T-helper 1 cell (primary cell): Measurements from ENCODE around the gene TOR4A.

Experiments used
- DNase-seq, 5 donors: peaks; one replicate each; pipeline ENCODE4 v3.0.0-alpha.2; 2012 to 2020
- total RNA-seq, 4 donors: gene quantifications; one replicate each; lab custom pipeline; 2026; lab: John Stamatoyannopoulos, UW

TOR4A gene
- total RNA-seq, result 2.8 to 4.5 (median 3.9) reads per million in 4 donors

DNA sequence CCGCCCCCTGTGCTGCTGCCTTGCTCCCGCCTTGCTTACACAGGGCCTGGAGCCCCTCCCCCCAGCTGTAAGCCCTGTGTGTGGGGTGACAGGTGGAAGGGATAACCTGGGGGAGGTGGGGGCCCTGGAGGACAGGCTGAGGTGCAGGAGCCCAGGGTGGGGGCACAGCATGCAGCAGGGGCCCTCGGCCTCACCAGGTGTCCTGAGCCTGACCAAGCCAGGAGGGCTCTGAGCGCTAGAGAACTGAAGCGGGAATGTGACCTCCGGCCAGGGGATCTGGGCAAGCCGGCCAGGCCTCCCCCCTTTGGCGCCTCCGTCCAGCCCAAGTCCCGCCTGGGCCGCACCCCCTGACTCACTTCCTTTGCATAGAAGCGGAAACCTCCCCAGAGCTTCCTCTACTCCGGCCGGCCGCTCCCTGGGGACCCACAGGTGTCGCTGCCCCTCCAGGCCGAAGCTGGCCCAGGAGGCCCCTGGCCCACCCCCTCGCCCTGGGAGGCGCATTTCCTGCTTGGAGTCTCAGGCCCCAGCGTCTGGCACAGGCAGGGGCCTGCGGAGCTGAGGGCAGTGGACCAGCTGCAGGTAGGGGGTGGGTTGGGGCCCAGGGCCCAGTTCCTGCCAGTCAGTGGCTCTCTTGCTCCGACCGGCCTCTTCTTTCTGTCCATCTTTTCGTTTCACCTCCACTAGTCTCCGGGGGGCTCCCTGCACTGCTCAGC, at the start of gene TOR4A:
Gene TOR4A (plus strand): TSS at position 398 of the 713 bp plus-strand sequence. CDS start 964 bp downstream, outside the sequence.
- peak in 1 of 5 donors; percentile 58 for DNase-seq

DNA sequence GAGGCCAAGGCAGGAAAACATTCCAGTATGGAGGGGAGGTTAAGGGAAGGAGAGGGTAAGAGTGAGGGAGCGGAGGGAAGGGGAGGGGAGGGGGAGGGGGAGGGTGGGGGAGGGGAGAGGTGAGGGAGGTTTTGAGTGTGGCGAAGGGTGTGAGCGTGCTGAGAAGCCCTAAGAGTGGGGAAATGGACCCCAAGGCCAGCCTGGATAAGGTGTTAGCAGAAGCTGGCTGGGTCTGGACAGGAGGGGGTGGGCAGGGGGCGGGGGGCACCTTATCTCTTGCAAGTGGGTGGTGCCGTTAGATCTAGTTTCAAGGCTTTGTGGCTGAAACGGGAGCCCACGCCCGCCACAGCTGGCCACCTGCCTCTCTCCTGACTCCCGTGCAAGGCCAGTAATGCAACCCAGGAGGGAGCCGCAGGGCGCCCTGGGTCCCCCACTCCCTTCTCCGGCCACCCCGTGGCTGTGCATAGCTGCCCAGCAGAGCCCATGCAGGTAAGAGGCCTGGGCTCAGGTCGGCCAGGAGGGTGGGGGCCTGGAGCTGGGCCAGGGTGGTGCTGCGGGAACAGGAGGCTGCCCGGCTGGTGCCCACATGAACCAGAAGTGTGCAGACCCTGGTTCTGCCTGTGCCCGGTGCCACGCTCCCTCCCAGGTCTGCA, 49.5 kb upstream of the TOR4A start:
- no peak for DNase-seq

DNA sequence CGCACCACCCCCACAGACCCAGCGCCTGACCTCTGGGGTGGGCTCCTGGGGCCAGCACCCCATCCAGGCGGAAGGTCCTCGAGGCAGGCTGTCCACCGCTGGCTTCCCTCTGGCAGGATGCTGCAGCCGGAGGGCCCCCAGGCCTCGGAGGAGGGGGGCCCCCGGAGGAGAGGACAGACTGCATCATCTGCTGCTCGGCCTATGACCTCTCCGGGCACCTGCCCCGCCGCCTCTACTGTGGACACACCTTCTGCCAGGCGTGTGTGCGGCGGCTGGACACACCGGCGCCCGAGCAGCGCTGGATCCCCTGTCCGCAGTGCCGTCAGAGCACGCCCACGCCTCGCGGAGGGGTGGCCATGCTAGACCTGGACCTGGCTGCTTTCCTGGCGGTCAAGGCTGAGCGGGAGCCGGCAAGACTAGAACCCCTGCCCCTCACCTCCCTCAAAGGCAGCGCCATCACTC, 49.0 kb upstream of the TOR4A start:
- no peak for DNase-seq

DNA sequence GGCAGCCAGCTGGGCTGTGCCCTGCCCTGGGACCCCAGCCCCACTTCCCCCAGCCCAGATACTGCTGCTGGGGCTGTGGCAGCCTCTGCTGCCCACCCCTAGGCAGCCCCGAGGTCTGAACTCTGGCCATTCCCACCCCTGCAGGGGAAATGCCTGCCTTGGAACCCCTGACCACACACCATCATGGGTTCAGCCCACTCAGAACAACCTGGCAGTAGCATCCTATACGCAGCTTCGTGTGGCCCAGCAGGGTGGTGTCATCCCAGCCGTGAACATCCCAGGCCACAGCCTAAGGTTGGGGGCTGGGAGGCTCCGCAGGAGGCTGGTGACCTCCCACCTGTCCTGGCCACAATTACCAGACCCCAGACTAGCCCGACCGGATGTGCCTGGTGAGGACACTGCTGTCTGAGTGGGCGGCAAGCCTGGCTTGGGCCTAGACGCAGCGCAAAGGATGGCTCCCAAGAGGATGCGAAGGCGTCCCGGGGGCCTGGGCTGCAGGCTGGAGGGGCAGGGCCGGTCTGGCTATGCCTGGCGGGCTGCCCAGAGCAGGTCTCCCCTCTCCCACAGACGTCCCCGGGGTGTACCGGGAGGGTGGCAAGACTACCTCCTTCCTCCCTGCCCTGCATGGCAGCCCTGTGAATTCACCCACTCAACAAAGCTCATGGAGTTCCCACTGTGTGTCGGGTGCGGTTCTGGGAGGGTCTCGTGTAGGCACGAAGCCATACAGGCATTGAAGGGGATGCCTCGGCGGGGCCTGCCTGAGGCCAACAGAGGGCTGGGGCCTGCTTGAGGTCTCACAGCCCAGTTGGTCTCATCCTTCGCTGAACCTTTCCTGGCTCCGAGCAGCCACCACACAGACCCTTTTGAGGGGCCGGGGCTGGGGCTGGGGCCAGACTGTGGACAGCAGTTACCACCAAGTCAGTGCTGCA, 48.3 kb upstream of the TOR4A start:
- no peak for DNase-seq

DNA sequence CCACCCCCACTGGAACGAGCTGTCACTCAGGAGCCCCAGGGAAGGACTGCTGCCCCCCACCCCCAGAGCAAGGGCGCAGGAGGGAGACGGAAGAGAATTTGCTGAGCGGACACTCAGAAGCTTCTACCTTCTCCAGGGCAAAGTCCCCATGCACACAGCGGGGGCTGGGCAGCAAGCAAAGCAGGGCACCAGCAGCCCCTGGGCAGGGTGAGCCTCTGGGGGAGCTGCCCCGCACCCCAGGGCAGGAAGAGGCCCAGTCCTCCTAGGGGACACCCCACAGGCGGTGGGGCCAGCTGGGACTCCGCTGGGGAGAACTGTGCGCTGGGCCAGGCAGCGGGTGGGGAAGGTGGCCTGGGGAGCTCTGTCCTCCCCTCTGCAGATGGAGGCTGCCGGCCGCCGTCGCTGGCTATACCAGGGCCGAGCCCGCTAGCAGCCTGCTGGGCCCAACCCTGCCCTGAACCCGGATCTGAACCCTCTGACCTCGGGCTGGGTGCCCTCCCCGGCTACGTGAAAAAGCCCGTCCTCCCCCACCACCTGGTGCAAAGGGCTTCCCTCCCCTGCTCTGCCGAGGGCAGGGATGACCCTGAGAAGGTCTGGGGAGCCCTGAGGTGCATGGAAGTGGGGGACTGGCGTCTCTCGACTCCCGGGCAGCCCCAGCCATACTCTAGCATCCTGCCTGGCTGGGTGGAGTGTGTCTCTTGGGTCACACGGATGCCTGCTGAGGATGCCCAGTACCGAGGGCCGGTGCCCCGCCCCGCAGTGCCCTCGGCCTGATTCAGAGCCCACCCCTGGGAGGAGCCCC, 47.4 kb upstream of the TOR4A start:
- DNase-seq, result no peak

DNA sequence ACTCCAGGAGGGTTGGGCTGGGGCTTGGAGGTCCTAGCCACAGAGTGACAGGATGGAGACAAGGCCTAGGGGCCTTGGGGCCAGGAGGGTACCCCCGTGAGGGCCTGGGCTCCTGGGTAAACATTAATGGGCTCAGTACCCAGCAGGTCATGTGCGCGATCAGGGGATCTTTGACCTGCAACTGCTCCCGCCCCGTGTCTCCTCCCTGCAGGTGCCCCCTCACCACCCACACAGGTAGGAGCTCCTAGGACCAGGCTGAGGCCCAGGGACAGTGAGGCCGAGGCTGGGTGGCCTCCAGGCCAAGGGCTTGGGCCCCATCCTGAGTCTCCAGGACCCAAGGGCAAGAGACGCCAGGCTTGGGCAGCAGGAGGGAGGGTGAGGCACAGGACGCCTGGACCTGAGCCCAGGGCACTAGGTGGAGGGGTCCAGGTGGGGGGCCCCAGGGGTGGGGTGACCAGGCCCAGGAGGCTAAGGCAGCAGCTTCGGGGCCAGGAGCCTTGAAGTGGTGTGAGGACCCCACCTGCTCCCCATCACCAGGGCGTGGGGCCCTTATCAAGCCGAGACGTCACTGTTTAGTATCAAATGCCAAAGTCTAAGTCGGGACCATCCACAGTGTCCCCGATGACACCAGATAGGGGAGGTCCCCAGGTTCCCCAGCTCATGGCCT, 46.7 kb upstream of the TOR4A start, which contains the start of gene SLC34A3:
Gene SLC34A3 (plus strand): TSS at position 197 of the 667 bp plus-strand sequence. CDS start 802 bp downstream, outside the sequence.
- no peak for DNase-seq

DNA sequence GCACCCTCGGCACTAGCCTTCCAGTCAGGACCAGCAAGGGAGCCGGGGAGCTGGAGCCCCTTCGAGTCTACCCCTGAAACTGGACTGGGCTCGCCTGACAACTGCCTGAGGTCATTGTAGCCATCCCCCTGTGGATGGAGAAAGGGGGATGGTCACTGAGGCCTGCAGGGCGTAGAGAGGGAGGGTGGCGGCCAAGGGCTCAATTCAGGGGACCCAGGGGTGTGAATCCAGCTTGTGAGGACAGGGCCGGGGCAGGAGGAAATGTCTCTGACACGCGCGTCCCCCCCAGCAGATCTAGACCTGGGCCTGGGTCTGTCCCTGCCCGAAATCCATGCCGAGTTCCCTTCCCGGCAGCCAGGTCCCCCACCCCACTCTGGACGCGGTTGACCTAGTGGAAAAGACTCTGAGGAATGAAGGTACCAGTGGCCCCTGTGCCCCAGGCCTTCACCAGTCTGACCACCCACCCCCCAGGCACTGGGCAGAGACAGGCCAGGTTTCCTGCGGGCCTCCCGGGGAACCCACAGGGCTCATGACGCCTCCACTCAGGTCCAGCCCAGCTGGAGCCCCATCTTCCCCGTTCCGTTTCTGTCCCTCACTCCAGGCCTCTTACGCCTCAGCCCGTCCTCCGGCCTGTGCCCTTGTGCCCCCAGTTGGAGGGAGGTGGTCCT, 46.0 kb upstream of the TOR4A start:
- no peak for DNase-seq

DNA sequence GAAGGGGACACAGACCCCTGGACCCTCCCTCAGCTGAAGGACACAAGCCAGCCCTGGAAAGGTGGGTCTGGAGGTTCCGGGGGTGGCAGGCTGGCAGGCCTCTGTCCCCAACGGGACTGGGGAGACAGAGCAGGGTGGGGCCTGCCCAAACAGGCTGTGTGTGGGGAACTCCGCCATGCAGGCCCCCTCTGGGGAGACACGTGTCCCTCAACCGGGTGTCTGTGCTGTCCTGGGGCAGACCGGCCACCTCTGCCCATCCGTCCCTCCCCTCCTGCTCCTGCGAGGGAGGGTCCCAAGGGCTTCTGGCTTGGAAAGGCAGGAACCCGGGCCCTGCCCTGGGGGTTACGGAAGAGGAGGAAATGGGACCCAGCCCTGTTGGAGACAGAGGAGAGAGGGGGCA, 45.4 kb upstream of the TOR4A start:
- DNase-seq, result no peak

DNA sequence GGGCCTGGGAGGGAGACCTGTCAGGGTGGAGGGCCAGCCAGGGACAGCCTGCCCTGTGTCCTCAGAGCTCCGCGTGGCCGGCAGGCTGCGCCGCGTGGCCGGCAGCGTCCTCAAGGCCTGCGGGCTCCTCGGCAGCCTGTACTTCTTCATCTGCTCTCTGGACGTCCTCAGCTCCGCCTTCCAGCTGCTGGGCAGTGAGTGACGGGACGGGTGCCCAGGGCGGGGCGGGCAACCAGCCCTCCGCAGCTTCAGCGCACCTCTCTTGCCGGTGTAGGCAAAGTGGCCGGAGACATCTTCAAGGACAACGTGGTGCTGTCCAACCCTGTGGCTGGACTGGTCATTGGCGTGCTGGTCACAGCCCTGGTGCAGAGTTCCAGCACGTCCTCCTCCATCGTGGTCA, 45.0 kb upstream of the TOR4A start:
- no peak for DNase-seq

DNA sequence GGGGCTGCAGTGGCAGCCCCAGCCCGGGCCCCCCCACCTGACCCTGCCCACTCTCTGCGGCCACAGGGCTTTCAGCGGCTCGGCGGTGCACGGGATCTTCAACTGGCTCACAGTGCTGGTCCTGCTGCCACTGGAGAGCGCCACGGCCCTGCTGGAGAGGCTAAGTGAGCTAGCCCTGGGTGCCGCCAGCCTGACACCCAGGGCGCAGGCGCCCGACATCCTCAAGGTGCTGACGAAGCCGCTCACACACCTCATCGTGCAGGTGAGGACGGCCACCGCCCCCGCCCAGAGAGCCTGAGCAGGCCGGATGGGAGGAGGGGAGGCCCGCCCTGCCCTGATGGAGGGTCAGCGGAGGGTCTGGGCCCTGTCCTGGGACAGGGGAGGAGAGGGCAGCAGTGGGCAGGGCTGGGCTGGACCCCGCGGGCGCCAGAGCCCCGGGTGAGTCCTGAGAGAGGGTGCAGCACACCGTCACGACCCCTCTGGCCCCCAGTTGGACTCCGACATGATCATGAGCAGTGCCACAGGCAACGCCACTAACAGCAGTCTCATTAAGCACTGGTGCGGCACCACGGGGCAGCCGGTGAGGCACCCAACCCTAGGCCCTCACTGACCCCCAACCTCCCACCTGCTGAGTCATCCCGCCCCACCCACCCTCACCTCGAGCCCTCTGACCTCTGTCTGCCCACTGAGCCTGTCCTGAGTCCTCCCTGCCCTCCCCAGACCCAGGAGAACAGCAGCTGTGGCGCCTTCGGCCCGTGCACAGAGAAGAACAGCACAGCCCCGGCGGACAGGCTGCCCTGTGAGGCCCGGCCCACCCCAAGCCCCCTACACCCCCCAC, 44.2 kb upstream of the TOR4A start:
- DNase-seq, result no peak

DNA sequence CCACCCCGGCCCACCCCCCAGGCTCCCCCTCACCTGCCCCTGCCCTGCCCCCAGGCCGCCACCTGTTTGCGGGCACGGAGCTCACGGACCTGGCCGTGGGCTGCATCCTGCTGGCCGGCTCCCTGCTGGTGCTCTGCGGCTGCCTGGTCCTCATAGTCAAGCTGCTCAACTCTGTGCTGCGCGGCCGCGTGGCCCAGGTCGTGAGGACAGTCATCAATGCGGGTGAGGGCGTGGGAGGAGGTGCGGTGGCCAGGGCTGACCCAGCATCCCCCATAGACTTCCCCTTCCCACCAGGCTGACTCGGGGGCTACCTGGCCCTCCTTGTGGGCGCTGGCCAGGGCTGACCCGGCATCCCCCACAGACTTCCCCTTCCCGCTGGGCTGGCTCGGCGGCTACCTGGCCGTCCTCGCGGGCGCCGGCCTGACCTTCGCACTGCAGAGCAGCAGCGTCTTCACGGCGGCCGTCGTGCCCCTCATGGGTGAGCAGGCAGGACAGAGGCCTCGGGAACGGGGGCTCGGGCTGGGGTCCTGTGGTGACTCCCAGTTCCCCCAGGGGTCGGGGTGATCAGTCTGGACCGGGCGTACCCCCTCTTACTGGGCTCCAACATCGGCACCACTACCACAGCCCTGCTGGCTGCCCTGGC, 43.4 kb upstream of the TOR4A start:
- DNase-seq, result peak in 1 of 5 donors; percentile 2

DNA sequence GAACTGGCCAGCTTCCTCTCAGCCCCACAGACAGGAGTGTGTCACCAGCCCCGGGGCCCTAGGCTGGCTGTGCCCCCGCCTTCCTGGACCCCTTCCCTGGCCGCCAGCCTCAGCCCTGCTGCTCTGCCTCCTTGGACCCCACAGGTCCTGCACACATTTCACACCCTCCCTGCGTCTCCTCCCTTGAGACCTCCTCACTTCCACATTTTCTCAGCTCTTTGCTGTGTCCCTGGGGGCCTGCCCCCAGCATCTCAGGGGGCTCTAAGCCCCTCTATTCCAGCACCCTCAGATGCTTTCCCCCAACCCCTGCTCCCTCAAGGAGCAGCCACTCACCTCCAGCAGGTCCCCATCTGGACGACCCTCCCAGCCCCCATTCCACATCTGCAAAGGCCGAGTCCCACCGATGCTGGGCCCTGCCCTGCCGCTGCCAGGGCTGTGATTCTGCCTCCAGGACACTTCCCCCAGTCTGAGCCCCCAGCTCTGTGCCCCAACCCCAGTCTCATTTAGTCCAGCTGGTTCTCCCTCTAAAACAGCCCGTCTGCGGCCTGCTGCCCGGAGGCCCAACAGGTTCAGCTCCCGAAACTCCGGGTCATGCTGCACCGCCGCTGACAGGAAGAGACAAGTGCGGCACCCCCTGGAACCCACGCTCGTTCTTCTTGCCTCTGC, 42.6 kb upstream of the TOR4A start:
- peak in 1 of 5 donors; percentile 2 for DNase-seq

DNA sequence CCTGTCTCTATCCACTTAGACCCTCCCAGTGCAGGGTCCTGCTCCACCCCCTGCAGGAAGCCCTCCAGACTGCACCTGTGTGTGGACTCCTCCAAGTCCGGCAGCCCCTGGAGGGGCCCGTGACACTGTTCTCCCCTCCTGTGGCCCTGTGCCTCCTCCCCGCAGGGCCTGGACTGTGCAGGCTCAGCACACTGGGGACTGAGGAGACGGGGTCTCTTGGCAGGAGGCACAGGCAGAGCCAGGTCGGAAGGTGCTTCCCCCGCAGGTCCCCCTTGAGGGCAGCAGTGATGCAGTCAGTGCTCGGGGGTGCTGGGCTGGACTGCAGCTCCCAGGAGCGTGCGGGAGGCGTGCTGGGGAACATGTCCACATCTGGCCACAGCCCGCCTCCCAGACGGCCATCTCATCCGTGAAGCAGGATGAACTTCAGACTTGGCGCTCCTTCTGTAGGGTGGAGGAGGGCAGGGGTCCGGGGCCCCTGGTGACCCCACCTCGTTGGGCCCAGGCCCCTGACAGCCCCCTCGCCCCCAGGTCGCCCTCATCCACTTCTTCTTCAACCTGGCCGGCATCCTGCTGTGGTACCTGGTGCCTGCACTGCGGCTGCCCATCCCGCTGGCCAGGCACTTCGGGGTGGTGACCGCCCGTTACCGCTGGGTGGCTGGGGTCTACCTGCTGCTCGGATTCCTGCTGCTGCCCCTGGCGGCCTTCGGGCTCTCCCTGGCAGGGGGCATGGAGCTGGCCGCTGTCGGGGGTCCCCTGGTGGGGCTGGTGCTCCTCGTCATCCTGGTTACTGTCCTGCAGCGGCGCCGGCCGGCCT, 41.9 kb upstream of the TOR4A start:
- DNase-seq, result peak in 1 of 5 donors; percentile 8

DNA sequence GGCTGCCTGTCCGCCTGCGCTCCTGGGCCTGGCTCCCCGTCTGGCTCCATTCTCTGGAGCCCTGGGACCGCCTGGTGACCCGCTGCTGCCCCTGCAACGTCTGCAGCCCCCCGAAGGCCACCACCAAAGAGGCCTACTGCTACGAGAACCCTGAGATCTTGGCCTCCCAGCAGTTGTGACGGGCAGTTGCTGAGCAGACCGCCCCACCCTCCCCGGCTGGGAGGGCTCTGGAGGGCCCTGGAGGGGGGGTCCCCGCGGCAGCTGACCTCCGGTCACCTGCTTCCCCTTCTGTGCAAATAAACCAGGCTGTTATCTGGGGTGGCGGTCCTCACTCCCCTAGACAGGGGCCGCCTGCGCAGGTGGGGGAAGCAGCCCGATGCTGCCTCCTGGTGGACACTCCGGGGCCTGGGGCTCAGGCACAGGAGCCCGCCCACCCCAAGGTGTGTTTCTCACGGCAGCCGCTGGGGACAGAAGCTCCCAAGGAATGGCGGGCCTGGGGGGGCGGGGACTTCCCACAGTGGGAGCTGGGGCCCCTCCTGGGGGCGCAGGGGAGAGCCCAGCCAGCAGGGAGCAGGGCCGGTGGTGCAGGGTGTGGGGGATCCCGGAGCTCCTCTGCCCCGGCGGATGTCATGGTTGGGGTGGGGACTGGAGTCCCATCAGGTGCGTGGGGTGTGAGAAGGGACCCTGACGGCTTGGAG, 41.1 kb upstream of the TOR4A start:
- peak; percentile 81 to 88 (median 86) for DNase-seq

DNA sequence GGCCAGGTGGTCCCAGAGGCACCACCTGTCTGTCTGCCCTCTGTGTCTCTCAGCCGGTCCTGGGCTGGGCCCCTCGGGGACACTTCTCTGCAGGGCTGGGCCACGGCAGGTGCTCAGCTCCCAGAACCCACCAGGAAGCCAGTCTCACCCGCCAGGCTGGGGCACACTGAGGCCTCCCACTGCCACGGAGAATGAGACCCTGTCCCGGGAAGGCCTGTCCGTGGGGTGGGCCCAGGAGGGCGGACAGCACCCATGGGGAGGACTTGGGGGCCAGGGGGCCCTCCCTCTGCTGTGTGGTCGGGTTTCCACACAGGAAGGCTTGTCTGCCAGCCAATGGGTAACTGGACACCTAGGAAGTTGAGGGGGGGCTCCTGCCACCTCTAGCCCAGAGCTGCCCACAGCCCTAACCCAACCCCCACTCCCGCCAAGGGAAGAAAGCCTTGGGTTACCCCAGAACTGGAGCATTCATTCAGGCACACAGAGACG, 40.5 kb upstream of the TOR4A start:
- no peak for DNase-seq

DNA sequence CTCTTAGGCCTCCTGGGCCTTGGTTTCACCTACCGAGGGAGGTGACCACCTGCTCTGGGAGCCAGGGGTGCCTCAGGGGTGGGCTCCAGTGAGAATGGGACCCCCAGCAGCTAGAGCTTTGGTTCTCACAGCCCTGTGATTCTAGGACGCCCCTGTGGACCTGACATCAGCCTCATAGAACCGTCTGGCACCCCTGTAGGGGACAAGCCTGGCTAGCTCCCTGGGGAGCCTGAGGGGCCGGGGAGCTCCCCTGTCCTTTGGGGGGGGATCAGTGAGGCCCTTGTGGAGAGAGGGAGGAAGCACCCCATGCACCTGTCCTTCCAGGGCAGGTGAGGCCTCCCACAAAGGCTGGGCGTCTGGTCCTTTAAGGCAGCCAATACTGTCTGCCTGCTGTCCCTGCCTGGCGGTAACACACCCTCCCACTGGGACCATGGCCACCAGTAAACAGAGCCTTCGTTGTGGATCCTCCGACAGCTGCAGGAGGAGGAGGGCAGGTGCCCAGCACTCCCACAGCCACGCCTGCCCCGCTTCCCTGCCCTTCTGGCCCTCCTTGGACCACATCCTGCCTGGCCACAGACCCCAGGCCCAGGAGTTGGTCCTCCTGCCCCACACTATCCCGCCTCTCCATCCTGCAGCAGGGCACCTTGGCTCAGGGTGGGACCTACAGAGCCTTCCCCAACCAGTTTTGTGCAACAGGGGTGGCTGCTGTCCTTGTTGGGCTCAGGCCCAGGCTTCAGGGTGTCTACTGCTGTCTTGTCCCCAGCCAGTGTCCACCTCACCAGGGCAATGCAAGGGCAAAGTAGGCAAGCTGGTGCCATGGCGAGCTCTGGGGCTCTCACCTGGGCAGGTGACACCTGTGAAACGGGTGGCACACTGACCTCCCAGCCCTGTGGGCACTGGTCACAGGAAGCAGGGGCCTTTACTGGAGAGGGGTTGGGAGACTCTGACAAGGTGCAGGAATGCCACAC, 39.5 kb upstream of the TOR4A start:
- peak in 1 of 5 donors; percentile 1 for DNase-seq
